ENCODE data around the gene HACD1. TPM values are rescaled to one million over a fixed set of nuclear protein-coding genes. Genes with fewer than 3 reads are reported as not detected.
A peak's percentile ranks its signal among the peaks of the same experiment; 100 is the strongest.

The HACD1 gene
- total and polyA plus RNA-seq, 10 of the 15 experiments (the other 5 are each of a cell fraction or from before 2014, with no cell fraction given) = 0.22 to 1.5 (median 0.78) TPM; not detected in 1

- TF ChIP-seq HSF1 (IDR thresholded peaks at IDR 0.05; ENCODE audit: low read depth, low read length) (no peak), SMAD1 (IDR thresholded peaks at IDR 0.05; ENCODE audit: low read depth, partially characterized antibody) (peak; percentile 46)
Measured at GRCh38 chr10:17643339-17643754, 26.2 kb upstream of the HACD1 start (continued).

GRCh38 chr10:17640331-17640816 lies 23.2 kb upstream of the HACD1 start:
- FAIRE-seq = no peak
- no peaks in the 10 kb centered on the region for H3K4me1 ChIP-seq (ENCODE audit: control insufficient read depth, insufficient read depth, low read length)
- CTCF ChIA-PET = no interaction called here
- H3K4me3 ChIP-seq = no peak overlapping the region
- H3K36me3 ChIP-seq (ENCODE audit: control insufficient read depth in 2 of 2, insufficient read depth in 2 of 2, low read length in 1 of 2) = no peaks in the 10 kb centered on the region
- no peak overlapping the region for H3K27ac ChIP-seq (ENCODE audit: control insufficient read depth, insufficient read depth)
- H2AFZ ChIP-seq (ENCODE audit: control insufficient read depth, low read depth, low read length) = no peak overlapping the region
- POLR2A ChIA-PET = no interaction called here
- RAD21 ChIA-PET (ENCODE audit: unreplicated experiment) = no interaction called here
- TF ChIP-seq TBL1XR1 (IDR thresholded peaks at IDR 0.05; ENCODE audit: low read depth, low read length) (no peak), CBX5 (IDR thresholded peaks at IDR 0.05; ENCODE audit: low read depth) (no peak), IKZF1 (conservative IDR thresholded peaks at IDR 0.05) (no peak), KLF5 (IDR thresholded peaks at IDR 0.05; ENCODE audit: partially characterized antibody) (no peak), MAX (IDR thresholded peaks at IDR 0.05; ENCODE audit: low read depth, low read length) (no peak), USF1 (IDR thresholded peaks at IDR 0.05; ENCODE audit: borderline replicate concordance, extremely low read length, insufficient read depth, low read depth, low read length) (no peak), ZNF24 (IDR thresholded peaks at IDR 0.05) (no peak), SIN3A (IDR thresholded peaks at IDR 0.05; ENCODE audit: low read depth, low read length) (no peak)
- SMC1A ChIA-PET (ENCODE audit: uncharacterized antibody, unreplicated experiment) = interaction anchor here (1.5 kb wide), 1 partner anchor 18 kb away, joined by 4 read pairs; no protein-coding TSS in a partner anchor
- no peak overlapping the region for H3K4me2 ChIP-seq (ENCODE audit: control insufficient read depth, insufficient read depth)
- no peak for ATAC-seq
- in situ Hi-C loops (cut with MboI) = no loop called here
- H4K20me1 ChIP-seq (ENCODE audit: control insufficient read depth, insufficient read depth) = no peaks in the 10 kb centered on the region
- no peak overlapping the region for H3K9ac ChIP-seq (ENCODE audit: control insufficient read depth, insufficient read depth, low read length)
- no peaks in the 10 kb centered on the region for H3K9me3 ChIP-seq (replicated peaks; ENCODE audit: control insufficient read depth, insufficient read depth, low read length)
- no peak for DNase-seq (ENCODE audit: low read depth, low spot score)
- WGBS (ENCODE audit: insufficient coverage, insufficient replicate concordance, low lambda C conversion rate, missing lambda C conversion rate) = 93% methylated on average over 4 of the region's 4 CpGs
- no TSS peak for BruUV-seq (replicated peaks)
- H3K79me2 ChIP-seq (ENCODE audit: control insufficient read depth, insufficient read depth, low read length) = peaks cover 32% of the 10 kb centered on the region
- intact Hi-C loops (cut with micrococcal nuclease; ENCODE audit: unreplicated experiment) = no loop called here
- no peaks in the 10 kb centered on the region for H3K27me3 ChIP-seq (replicated peaks in 1 of 2; ENCODE audit: control insufficient read depth in 2 of 2, insufficient read depth in 2 of 2, low read length in 1 of 2)

Measured in GM12878 (cell line).